IMR-90 (cell line): ENCODE results near the gene CRIP1. TPM values are rescaled to one million over a fixed set of nuclear protein-coding genes. Genes with fewer than 3 reads are reported as not detected.

Experiments used
- ATAC-seq: fragments of 200-7000 bp; cut with Tn5 transposase; 2 replicates; pipeline ENCODE4 v1.9.1; 2020; ENCODE audit warnings: low read depth, mild to moderate bottlenecking, moderate library complexity
- BruUV-seq: library from RNA; stranded (reverse); fragments of 400-500 nt; replicated peaks from 2 replicates; lab custom pipeline; 2021; lab: Mats Ljungman, UMichigan
- CTCF ChIA-PET: fragments of 300-600 bp; formaldehyde crosslinking; extraction: SDS; loops from one replicate; lab custom pipeline; 2021; ENCODE audit warnings: antibody characterized with exemption; lab: Yijun Ruan, JAX
- POLR2A ChIA-PET: fragments of 300-600 bp; sonication (Branson Sonifier 250); formaldehyde crosslinking; loops from one replicate; lab custom pipeline; 2022; ENCODE audit warnings: antibody characterized with exemption; ENCODE audit not compliant: unreplicated experiment; lab: Charles Lee
- DNase-seq: peaks from one replicate; pipeline ENCODE4 v3.0.0; 2013
- H2AFZ ChIP-seq: replicated peaks from 2 replicates; pipeline ENCODE3; 2013; ENCODE audit warnings: low read length, mild to moderate bottlenecking; ENCODE audit not compliant: poor library complexity
- H2AK5ac ChIP-seq: 2 replicates; pipeline ENCODE4 v1.6.1; 2013; ENCODE audit warnings: low read depth, low read length, inconsistent platforms
- H2AK9ac ChIP-seq: replicated peaks from 2 replicates; pipeline ENCODE3; 2013; ENCODE audit warnings: mild to moderate bottlenecking, low read depth, low read length, moderate library complexity; ENCODE audit not compliant: poor library complexity
- H2BK120ac ChIP-seq: 2 replicates; pipeline ENCODE4 v1.6.1; 2013; ENCODE audit warnings: low read depth, low read length, inconsistent platforms
- H2BK15ac ChIP-seq: 3 replicates; pipeline ENCODE4 v1.6.1; 2013; ENCODE audit warnings: low read depth, low read length, inconsistent platforms
- H2BK20ac ChIP-seq: 2 replicates; pipeline ENCODE4 v1.6.1; 2013; ENCODE audit warnings: low read depth, mild to moderate bottlenecking, inconsistent platforms, low read length, moderate library complexity
- H2BK5ac ChIP-seq: 2 replicates; pipeline ENCODE4 v1.6.1; 2013; ENCODE audit warnings: mild to moderate bottlenecking, low read depth, low read length, inconsistent platforms; ENCODE audit not compliant: poor library complexity, severe bottlenecking
- H3K14ac ChIP-seq: replicated peaks from 2 replicates; pipeline ENCODE4 v1.6.1; 2013; ENCODE audit warnings: low read depth, low read length, inconsistent platforms
- H3K18ac ChIP-seq: 2 replicates; pipeline ENCODE4 v1.6.1; 2013; ENCODE audit warnings: low read depth, low read length, control low read depth
- H3K23ac ChIP-seq: 2 replicates; pipeline ENCODE4 v1.6.1; 2013; ENCODE audit warnings: low read depth, low read length, inconsistent platforms
- H3K27ac ChIP-seq: 2 replicates; pipeline ENCODE4 v1.5.1; 2013; ENCODE audit warnings: mild to moderate bottlenecking, control low read depth, low read length; ENCODE audit not compliant: insufficient read depth
- H3K27me3 ChIP-seq: 2 replicates; pipeline ENCODE4 v1.6.1; 2013; ENCODE audit warnings: low read length; ENCODE audit not compliant: control insufficient read depth, insufficient read depth
- H3K36me3 ChIP-seq: 2 replicates; pipeline ENCODE4 v1.6.1; 2013; ENCODE audit warnings: low read length, mixed read lengths; ENCODE audit not compliant: control insufficient read depth, insufficient read depth
- H3K4ac ChIP-seq: 2 replicates; pipeline ENCODE4 v1.6.1; 2013; ENCODE audit warnings: low read depth, low read length, inconsistent platforms
- H3K4me1 ChIP-seq: 2 replicates; pipeline ENCODE4 v1.6.1; 2013; ENCODE audit warnings: low read length, mixed read lengths; ENCODE audit not compliant: control insufficient read depth, insufficient read depth
- H3K4me2 ChIP-seq: 2 replicates; pipeline ENCODE4 v1.6.1; 2013; ENCODE audit warnings: low read depth, mild to moderate bottlenecking, control low read depth, low read length, moderate library complexity
- H3K4me3 ChIP-seq: 2 replicates; pipeline ENCODE4 v1.5.1; 2013; ENCODE audit warnings: low read depth, mild to moderate bottlenecking, control low read depth, low read length, moderate library complexity; ENCODE audit not compliant: insufficient read depth
- H3K56ac ChIP-seq: 2 replicates; pipeline ENCODE4 v1.6.1; 2013; ENCODE audit warnings: low read length, inconsistent platforms; ENCODE audit not compliant: insufficient read depth; ENCODE audit errors: extremely low read depth
- H3K79me1 ChIP-seq, 2 experiments: 2 replicates each; pipeline ENCODE4 v1.6.1; 2013; ENCODE audit warnings: low read length in 2 of 2, inconsistent platforms in 1 of 2, low read depth in 1 of 2
- H3K9ac ChIP-seq: 2 replicates; pipeline ENCODE4 v1.6.1; 2013; ENCODE audit warnings: low read depth, low read length, control low read depth
- H3K9me1 ChIP-seq: 2 replicates; pipeline ENCODE4 v1.6.1; 2013; ENCODE audit warnings: low read length, inconsistent platforms; ENCODE audit not compliant: insufficient read depth
- H3K9me3 ChIP-seq: 2 replicates; pipeline ENCODE4 v1.6.1; 2013; ENCODE audit warnings: low read length; ENCODE audit not compliant: control insufficient read depth, insufficient read depth
- H4K20me1 ChIP-seq: 2 replicates; pipeline ENCODE4 v1.6.1; 2013; ENCODE audit warnings: low read length, inconsistent platforms; ENCODE audit not compliant: insufficient read depth
- H4K5ac ChIP-seq: 2 replicates; pipeline ENCODE4 v1.6.1; 2013; ENCODE audit warnings: mild to moderate bottlenecking, low read depth, low read length, control low read depth
- H4K8ac ChIP-seq, 2 experiments: 2 replicates each; pipeline ENCODE4 v1.6.1; 2013; ENCODE audit warnings: low read depth in 2 of 2, low read length in 2 of 2, control low read depth in 1 of 2, inconsistent platforms in 1 of 2
- H4K91ac ChIP-seq: 2 replicates; pipeline ENCODE4 v1.6.1; 2013; ENCODE audit warnings: low read depth, low read length, inconsistent platforms; ENCODE audit not compliant: insufficient read depth
- CHD1 ChIP-seq: IDR thresholded peaks from 2 replicates; pipeline ENCODE4 v1.6.1; 2012; ENCODE audit warnings: low read depth, low read length, improper control_type of control experiment
- ELK1 ChIP-seq: fragments of 150-350 bp; IDR thresholded peaks from 2 replicates; pipeline ENCODE4 v1.6.1; 2016; ENCODE audit warnings: low read depth, mild to moderate bottlenecking, low read length, moderate library complexity, borderline replicate concordance
- FOS ChIP-seq: fragments of 150-350 bp; IDR thresholded peaks from 2 replicates; pipeline ENCODE4 v1.6.1; 2016; ENCODE audit warnings: low read depth, low read length
- MAFK ChIP-seq: IDR thresholded peaks from 2 replicates; pipeline ENCODE4 v1.6.1; 2012; ENCODE audit warnings: low read depth, low read length, improper control_type of control experiment
- MAZ ChIP-seq: IDR thresholded peaks from 2 replicates; pipeline ENCODE4 v1.6.1; 2012; ENCODE audit warnings: low read depth, mild to moderate bottlenecking, low read length, improper control_type of control experiment, moderate library complexity, borderline replicate concordance
- MXI1 ChIP-seq: IDR thresholded peaks from 2 replicates; pipeline ENCODE4 v1.6.1; 2012; ENCODE audit warnings: low read depth, mild to moderate bottlenecking, low read length, moderate library complexity, borderline replicate concordance
- POLR2A ChIP-seq: IDR thresholded peaks from 2 replicates; pipeline ENCODE4 v1.6.1; 2012; ENCODE audit warnings: mild to moderate bottlenecking, low read depth, low read length
- RFX5 ChIP-seq: IDR thresholded peaks from 2 replicates; pipeline ENCODE4 v1.8.0; 2012; ENCODE audit warnings: low read depth, mild to moderate bottlenecking, low read length, moderate library complexity
- WGBS, 2 experiments: methylation state at CpG; one replicate each; pipeline versions ENCODE4 v1.1.5 to v1.1.7; 2013; ENCODE audit warnings: missing lambda C conversion rate in 2 of 2; ENCODE audit not compliant: insufficient read length in 1 of 2; ENCODE audit errors: extremely low coverage in 2 of 2; 5-methylcytosine and 5-hydroxymethylcytosine counted together
- dilution Hi-C: fragments of 300-500 bp; cut with HindIII; formaldehyde crosslinking; loops from one replicate; pipeline ENCODE4 v1.14.3; 2018; ENCODE audit warnings: low sequenced_read_pairs; ENCODE audit not compliant: unreplicated experiment
- in situ Hi-C: fragments of 300-500 bp; cut with MboI; formaldehyde crosslinking; loops from 3 replicates; pipeline ENCODE4 v1.14.3; 2019; ENCODE audit warnings: low sequenced_read_pairs, inconsistent platforms, mixed read lengths
- intact Hi-C: fragments of 100-400 bp; cut with micrococcal nuclease; formaldehyde crosslinking; loops from 2 replicates; pipeline ENCODE4 v1.10.0; 2022
- polyA plus RNA-seq, 3 experiments: library from polyadenylated mRNA; depleted of rRNA; stranded (reverse); fragments of >200 nt; gene quantifications; 2 replicates each; pipeline ENCODE4 v1.2.3, GENCODE V29; 2012; ENCODE audit warnings: low replicate concordance in 1 of 3
- total RNA-seq: library from RNA; depleted of rRNA; stranded (reverse); fragments of >200 nt; gene quantifications from 2 replicates; pipeline ENCODE4 v1.2.3, GENCODE V29; 2012
- TF ChIP-seq, protein P1 (sequence below): conservative IDR thresholded peaks from 2 replicates; pipeline ENCODE4 v1.5.1; 2012; ENCODE audit warnings: mild to moderate bottlenecking, low read depth, low read length, improper control_type of control experiment
- TF ChIP-seq, protein P2 (sequence below): fragments of 150-350 bp; IDR thresholded peaks from 2 replicates; pipeline ENCODE4 v1.6.1; 2017; ENCODE audit warnings: mild to moderate bottlenecking, antibody characterized with exemption, low read length, low read depth

CRIP1 gene
- total and polyA plus RNA-seq, 2 of the 4 experiments (the other 2 are of a cell fraction) = 0.21 TPM; not detected in 1

GRCh38 chr14:105491366-105491973 is 4.8 kb downstream of the CRIP1 start:
- dilution Hi-C loops = no loop called here
- Histone ChIP-seq H2AK5ac (no peak overlapping the region), H3K23ac (no peak overlapping the region), H4K5ac (no peak overlapping the region), H3K4me3 (peak overlapping the region; percentile 49), H2BK20ac (no peak overlapping the region), H4K20me1 (0 out of 2 replicates have a peak, but pooled peaks cover 6% of the 10 kb centered on the region), H2AK9ac (peak overlapping the region; percentile 84), H3K27ac (no peak overlapping the region; the same call in 1 of the 2 replicates), H3K56ac (no peak overlapping the region), H3K9me3 (no peaks in the 10 kb centered on the region), H2BK120ac (no peak overlapping the region), H3K9ac (no peak overlapping the region), H3K36me3 (no peaks in the 10 kb centered on the region), H3K27me3 (peaks cover 13% of the 10 kb centered on the region; the same call in 1 of the 2 replicates), H4K8ac (no peak overlapping the region), H3K79me1 (peaks cover 0 to 5% of the 10 kb centered on the region in 2 experiments; a peak in 1 of 4 replicates), H4K91ac (no peak overlapping the region), H3K18ac (no peak overlapping the region), H2BK5ac (no peak overlapping the region), H2AFZ (peak overlapping the region; percentile 95), H3K9me1 (peaks cover 6% of the 10 kb centered on the region; the same call in 1 of the 2 replicates), H3K4me2 (peak overlapping the region; percentile 74), H3K4ac (no peak overlapping the region), H2BK15ac (no peak overlapping the region), H3K4me1 (peaks cover 2% of the 10 kb centered on the region; the same call in 1 of the 2 replicates), H3K14ac (no peak overlapping the region)
- no TSS peak for BruUV-seq
- ATAC-seq (peak; percentile 6; the same call in 1 of the 2 replicates), DNase-seq (peak; percentile 20)
- ChIA-PET CTCF (no interaction called here), POLR2A (no interaction called here)
- WGBS, 2 experiments = 0% methylated on average over 24 of the region's 53 CpGs; no CpG with 5 or more reads in 1 of the 2 experiments
- in situ Hi-C loops = no loop called here
- TF ChIP-seq, protein P1, sequence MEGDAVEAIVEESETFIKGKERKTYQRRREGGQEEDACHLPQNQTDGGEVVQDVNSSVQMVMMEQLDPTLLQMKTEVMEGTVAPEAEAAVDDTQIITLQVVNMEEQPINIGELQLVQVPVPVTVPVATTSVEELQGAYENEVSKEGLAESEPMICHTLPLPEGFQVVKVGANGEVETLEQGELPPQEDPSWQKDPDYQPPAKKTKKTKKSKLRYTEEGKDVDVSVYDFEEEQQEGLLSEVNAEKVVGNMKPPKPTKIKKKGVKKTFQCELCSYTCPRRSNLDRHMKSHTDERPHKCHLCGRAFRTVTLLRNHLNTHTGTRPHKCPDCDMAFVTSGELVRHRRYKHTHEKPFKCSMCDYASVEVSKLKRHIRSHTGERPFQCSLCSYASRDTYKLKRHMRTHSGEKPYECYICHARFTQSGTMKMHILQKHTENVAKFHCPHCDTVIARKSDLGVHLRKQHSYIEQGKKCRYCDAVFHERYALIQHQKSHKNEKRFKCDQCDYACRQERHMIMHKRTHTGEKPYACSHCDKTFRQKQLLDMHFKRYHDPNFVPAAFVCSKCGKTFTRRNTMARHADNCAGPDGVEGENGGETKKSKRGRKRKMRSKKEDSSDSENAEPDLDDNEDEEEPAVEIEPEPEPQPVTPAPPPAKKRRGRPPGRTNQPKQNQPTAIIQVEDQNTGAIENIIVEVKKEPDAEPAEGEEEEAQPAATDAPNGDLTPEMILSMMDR = no peak
- TF ChIP-seq MAFK = no peak
- no peak for TF ChIP-seq RFX5
- TF ChIP-seq ELK1 = no peak
- TF ChIP-seq MXI1 = peak; percentile 100
- peak; percentile 63 for TF ChIP-seq POLR2A
- TF ChIP-seq, protein P2, sequence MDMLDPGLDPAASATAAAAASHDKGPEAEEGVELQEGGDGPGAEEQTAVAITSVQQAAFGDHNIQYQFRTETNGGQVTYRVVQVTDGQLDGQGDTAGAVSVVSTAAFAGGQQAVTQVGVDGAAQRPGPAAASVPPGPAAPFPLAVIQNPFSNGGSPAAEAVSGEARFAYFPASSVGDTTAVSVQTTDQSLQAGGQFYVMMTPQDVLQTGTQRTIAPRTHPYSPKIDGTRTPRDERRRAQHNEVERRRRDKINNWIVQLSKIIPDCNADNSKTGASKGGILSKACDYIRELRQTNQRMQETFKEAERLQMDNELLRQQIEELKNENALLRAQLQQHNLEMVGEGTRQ = no peak
- TF ChIP-seq MAZ = no peak; the same call in 1 of the 2 replicates
- no peak for TF ChIP-seq CHD1
- no peak for TF ChIP-seq FOS
- intact Hi-C loops = loop anchor here (5.0 kb wide), 1 partner anchor 36 kb away; the partner anchor contains the start of gene TMEM121
